Ovary (tissue), 3 donors: ENCODE measurements around the gene CLASP1.

ENCODE experiments used
- EP300 ChIP-seq: sonication (generic); formaldehyde crosslinking; IDR thresholded peaks from one replicate; pipeline ENCODE4 v1.6.1; 2017; ENCODE audit warnings: antibody characterized with exemption
- POLR2A ChIP-seq: fragments of 450-650 bp; IDR thresholded peaks from one replicate; pipeline ENCODE4 v1.6.1; 2017; ENCODE audit warnings: antibody characterized with exemption, mild to moderate bottlenecking, moderate library complexity
- TF ChIP-seq, protein P1 (sequence below), 3 donors: fragments of 450-650 bp in 2 of 3; fragments of 200-600 bp in 1 of 3; IDR thresholded peaks; one replicate each; pipeline versions ENCODE4 v1.5.1 to v1.8.0; 2016 to 2022; ENCODE audit warnings: antibody characterized with exemption in 3 of 3, mild to moderate bottlenecking in 1 of 3
- donor health status: DM: no; HTN: no; CAD: no.

DNA sequence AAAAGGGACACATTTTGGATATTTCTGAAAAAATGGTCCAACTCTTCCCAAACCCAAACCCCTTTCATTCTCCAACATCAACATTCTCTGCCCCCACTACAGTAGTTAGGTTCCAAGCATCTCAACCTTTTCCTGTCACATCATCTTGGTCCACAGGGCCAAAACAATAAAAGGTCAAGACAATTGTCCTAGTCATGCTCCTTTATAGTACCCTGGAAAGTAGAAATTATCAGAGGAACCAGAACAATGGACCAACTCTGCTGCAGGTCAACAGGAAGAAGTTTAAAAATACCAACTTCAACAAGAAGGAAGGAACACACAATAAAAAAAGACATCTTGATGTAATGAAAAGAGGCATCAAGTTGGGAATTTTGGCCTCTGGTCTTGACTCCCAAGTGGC, 36.1 kb downstream of the CLASP1 start:
- TF ChIP-seq, protein P1, sequence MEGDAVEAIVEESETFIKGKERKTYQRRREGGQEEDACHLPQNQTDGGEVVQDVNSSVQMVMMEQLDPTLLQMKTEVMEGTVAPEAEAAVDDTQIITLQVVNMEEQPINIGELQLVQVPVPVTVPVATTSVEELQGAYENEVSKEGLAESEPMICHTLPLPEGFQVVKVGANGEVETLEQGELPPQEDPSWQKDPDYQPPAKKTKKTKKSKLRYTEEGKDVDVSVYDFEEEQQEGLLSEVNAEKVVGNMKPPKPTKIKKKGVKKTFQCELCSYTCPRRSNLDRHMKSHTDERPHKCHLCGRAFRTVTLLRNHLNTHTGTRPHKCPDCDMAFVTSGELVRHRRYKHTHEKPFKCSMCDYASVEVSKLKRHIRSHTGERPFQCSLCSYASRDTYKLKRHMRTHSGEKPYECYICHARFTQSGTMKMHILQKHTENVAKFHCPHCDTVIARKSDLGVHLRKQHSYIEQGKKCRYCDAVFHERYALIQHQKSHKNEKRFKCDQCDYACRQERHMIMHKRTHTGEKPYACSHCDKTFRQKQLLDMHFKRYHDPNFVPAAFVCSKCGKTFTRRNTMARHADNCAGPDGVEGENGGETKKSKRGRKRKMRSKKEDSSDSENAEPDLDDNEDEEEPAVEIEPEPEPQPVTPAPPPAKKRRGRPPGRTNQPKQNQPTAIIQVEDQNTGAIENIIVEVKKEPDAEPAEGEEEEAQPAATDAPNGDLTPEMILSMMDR (IDR thresholded peaks at IDR 0.05), result no peak
- TF ChIP-seq EP300 (no peak), POLR2A (no peak)
